Right atrium auricular region (tissue), 2 donors: ENCODE measurements around the gene C5orf58. TPM values are rescaled to one million over a fixed set of nuclear protein-coding genes. Genes with fewer than 3 reads are reported as not detected.

Experiments used
- DNase-seq: peaks from one replicate; pipeline ENCODE4 v3.0.0-alpha.2; 2019; ENCODE audit warnings: low spot score
- H3K27ac ChIP-seq, 2 donors: fragments of 200-600 bp; sonication (generic); 1 replicate in 1 of 2; 2 replicates in 1 of 2; pipeline ENCODE4 v1.5.1; 2016 to 2019
- H3K27me3 ChIP-seq, 2 donors: fragments of 200-600 bp; sonication (generic); one replicate each; pipeline versions ENCODE4 v1.5.1 to v1.6.0; 2017 to 2019
- H3K36me3 ChIP-seq: fragments of 200-600 bp; sonication (generic); one replicate; pipeline ENCODE4 v1.5.1; 2016
- H3K4me1 ChIP-seq, 2 donors: fragments of 200-600 bp; sonication (generic); one replicate each; pipeline versions ENCODE4 v1.5.1 to v1.6.0; 2017 to 2019
- H3K4me3 ChIP-seq, 2 donors: fragments of 200-600 bp; sonication (generic); 1 replicate in 1 of 2; 2 replicates in 1 of 2; pipeline ENCODE4 v1.5.1; 2017 to 2019; ENCODE audit warnings: mild to moderate bottlenecking in 1 of 2, moderate library complexity in 1 of 2
- H3K9me3 ChIP-seq, 2 donors: fragments of 200-600 bp; sonication (generic); one replicate each; pipeline ENCODE4 v1.5.1; 2019
- total RNA-seq, 2 donors: library from RNA; depleted of rRNA; stranded (reverse); fragments of >200 nt; gene quantifications; one replicate each; pipeline ENCODE4 v1.1.0, GENCODE V29; 2016
- TF ChIP-seq, protein P1 (sequence below), 2 donors: fragments of 200-600 bp; sonication (generic); IDR thresholded peaks; one replicate each; pipeline ENCODE4 v1.5.1; 2019; ENCODE audit warnings: antibody characterized with exemption in 2 of 2

The C5orf58 gene
- total RNA-seq, 2 donors from 2014 or later: not detected

DNA sequence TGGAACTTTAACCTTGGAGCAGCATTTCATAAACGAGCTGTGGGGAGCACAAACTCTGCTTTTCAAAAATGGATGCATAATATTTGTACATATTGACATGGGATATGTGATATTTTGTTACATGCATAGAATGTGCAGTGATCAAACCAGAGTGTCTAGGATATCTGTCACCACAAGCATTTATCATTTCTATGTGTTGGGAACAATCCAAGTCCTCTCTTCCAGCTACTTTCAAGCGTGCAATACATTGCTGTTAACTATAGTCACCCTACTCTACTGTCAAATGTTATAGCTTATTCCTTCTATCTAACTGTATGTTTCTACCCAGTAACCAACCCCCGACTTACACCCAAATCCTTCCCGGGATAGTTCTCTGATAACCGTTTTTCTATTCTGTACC lies 15.0 kb upstream of the C5orf58 start:
- Histone ChIP-seq H3K36me3 (no peaks in the 10 kb centered on the region), H3K4me3 (no peak overlapping the region), H3K27ac (no peak overlapping the region), H3K27me3 (no peaks in the 10 kb centered on the region), H3K9me3 (no peaks in the 10 kb centered on the region), H3K4me1 (no peaks in the 10 kb centered on the region)
- TF ChIP-seq, protein P1, sequence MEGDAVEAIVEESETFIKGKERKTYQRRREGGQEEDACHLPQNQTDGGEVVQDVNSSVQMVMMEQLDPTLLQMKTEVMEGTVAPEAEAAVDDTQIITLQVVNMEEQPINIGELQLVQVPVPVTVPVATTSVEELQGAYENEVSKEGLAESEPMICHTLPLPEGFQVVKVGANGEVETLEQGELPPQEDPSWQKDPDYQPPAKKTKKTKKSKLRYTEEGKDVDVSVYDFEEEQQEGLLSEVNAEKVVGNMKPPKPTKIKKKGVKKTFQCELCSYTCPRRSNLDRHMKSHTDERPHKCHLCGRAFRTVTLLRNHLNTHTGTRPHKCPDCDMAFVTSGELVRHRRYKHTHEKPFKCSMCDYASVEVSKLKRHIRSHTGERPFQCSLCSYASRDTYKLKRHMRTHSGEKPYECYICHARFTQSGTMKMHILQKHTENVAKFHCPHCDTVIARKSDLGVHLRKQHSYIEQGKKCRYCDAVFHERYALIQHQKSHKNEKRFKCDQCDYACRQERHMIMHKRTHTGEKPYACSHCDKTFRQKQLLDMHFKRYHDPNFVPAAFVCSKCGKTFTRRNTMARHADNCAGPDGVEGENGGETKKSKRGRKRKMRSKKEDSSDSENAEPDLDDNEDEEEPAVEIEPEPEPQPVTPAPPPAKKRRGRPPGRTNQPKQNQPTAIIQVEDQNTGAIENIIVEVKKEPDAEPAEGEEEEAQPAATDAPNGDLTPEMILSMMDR (IDR thresholded peaks at IDR 0.05): no peak
- DNase-seq: no peak

DNA sequence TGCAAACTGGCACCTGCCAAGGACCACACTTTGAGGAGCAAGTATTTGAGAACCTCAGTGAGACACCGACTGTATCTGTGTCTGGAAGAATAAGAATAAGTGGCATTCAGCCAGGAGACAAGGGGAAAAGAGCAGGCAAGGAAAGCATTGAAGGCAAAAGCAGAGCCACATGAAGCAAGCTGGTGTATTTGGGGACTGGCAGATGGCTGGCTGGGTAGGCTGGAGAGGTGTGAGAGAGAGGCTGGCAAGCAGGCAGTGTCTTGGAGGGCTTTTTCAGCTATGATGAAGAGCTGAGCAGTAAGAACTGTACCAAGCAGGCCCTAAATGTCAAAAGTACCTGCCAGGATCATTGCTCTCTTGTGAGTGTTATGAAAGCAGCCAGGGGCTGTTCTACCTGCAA lies 14.1 kb upstream of the C5orf58 start:
- H3K4me1 ChIP-seq: no peaks in the 10 kb centered on the region

DNA sequence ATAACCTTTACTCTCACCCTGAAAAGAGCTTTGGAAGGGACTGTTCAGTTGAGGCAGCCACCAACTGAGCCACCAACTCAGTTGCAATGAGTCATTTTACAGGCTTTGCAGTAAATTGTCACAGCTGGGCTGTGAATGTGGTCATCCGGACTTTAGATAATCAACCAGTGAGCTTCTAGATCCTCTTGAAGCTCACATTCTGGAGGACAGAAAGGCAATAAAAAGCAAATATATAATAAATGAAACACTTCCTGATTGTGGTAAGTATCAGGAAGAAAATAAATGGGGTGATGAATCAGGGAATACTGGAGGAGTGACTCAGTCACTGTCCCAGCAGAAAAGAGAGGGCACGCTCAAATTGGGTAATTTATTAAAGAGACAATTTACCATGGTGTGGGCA lies 13.2 kb upstream of the C5orf58 start:
- no peaks in the 10 kb centered on the region for H3K27me3 ChIP-seq
- no peak overlapping the region for H3K4me3 ChIP-seq
- TF ChIP-seq, protein P1 (IDR thresholded peaks at IDR 0.05): no peak
- DNase-seq: no peak
- no peaks in the 10 kb centered on the region for H3K36me3 ChIP-seq
- no peak overlapping the region for H3K27ac ChIP-seq
- no peaks in the 10 kb centered on the region for H3K4me1 ChIP-seq
- H3K9me3 ChIP-seq: no peaks in the 10 kb centered on the region

More for the DNA sequence above, 14.1 kb upstream of the C5orf58 start:
- TF ChIP-seq, protein P1 (IDR thresholded peaks at IDR 0.05): no peak
- Histone ChIP-seq H3K36me3 (no peaks in the 10 kb centered on the region), H3K27ac (no peak overlapping the region), H3K27me3 (no peaks in the 10 kb centered on the region), H3K4me3 (no peak overlapping the region), H3K9me3 (no peaks in the 10 kb centered on the region)
- DNase-seq: no peak

DNA sequence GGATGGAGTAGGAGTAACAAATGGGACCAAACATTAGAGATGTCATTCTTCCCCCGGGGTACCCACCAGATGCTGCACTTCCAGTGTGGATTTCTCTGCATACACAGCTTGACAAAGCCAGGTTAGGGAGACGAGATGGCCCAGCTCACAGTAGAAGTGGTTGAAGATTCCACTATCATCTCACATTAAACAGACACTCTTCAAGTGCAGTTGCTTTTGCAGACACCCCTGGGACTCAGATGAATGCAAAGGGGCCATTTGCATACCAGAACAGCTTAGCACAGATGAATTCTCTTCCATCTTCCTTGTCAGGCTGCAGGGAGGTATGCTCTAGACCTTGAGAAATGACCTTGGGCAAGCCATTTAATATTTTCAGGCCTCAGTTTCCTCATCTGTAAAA lies 12.6 kb upstream of the C5orf58 start:
- DNase-seq: no peak
- Histone ChIP-seq H3K4me1 (no peaks in the 10 kb centered on the region), H3K27me3 (no peaks in the 10 kb centered on the region), H3K9me3 (no peaks in the 10 kb centered on the region), H3K36me3 (no peaks in the 10 kb centered on the region), H3K4me3 (no peak overlapping the region), H3K27ac (no peak overlapping the region)
- TF ChIP-seq, protein P1 (IDR thresholded peaks at IDR 0.05): no peak

DNA sequence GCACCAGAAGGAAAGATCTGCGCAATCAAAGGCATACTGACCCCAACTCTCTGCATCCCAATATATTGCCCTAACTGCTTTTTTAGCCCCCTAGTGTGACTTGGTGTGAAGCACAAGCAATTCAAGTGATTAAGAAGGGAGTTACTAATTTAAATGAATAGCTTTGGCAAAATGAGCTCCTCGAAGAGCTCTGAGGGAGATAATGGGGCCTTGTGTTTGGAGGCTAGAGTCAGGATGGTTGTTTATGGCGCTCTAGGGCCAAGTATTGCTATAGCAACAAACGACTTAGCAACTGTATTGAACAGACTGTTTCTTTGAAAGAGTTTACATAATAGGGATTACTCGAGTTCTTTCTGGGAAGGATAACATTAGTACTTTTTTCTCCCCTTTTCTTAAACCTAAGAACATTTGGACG lies 11.5 kb upstream of the C5orf58 start:
- no peak for DNase-seq
- no peak overlapping the region for H3K4me3 ChIP-seq
- TF ChIP-seq, protein P1 (IDR thresholded peaks at IDR 0.05): no peak
- peaks cover 0 to 4% of the 10 kb centered on the region in 2 donors for H3K4me1 ChIP-seq
- H3K27ac ChIP-seq: peak overlapping the region in 1 of 2 donors; percentile 3
- H3K9me3 ChIP-seq: no peaks in the 10 kb centered on the region
- no peaks in the 10 kb centered on the region for H3K36me3 ChIP-seq
- H3K27me3 ChIP-seq: no peaks in the 10 kb centered on the region

DNA sequence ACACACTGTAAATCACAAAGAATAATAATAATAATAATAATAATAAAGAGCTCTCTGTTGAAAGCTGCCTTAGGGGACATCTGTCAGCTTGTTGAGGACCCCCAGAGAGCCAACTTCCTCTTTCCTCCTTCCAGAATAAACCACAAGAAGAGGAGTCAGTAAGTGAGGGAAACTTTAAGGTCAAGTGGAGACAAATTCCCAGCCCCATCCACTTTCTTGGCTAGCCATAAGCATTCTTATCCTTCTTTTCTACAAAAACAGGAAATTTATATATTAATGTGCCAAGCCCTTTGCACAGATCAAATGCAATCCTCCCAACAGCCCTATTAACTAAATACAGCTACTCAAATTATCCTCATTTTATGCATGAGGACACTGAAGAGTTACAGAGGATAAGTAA lies 9.4 kb upstream of the C5orf58 start:
- TF ChIP-seq, protein P1 (IDR thresholded peaks at IDR 0.05): no peak
- peak overlapping the region in 1 of 2 donors; percentile 45 for H3K27ac ChIP-seq
- no peaks in the 10 kb centered on the region for H3K9me3 ChIP-seq
- H3K4me3 ChIP-seq: no peak overlapping the region
- H3K4me1 ChIP-seq: peaks cover 0 to 4% of the 10 kb centered on the region in 2 donors
- H3K36me3 ChIP-seq: no peaks in the 10 kb centered on the region
- no peaks in the 10 kb centered on the region for H3K27me3 ChIP-seq
- DNase-seq: no peak
